ENCODE measurements around the gene ZBTB49. TPM values are rescaled to one million over a fixed set of nuclear protein-coding genes. Genes with fewer than 3 reads are reported as not detected.

ZBTB49 gene
- total and polyA plus RNA-seq, 2 donors (not counting 3 experiments of a cell fraction or from before 2014, with no cell fraction given): 3.8 to 5.8 TPM

GRCh38 chr4:4338210-4339001 is 48.4 kb downstream of the ZBTB49 start:
- Histone ChIP-seq H3K79me2 (ENCODE audit: control insufficient read depth, insufficient read depth, low read length) (no peaks in the 10 kb centered on the region), H3K27me3 (ENCODE audit: control insufficient read depth in 2 of 2, insufficient read depth in 2 of 2, low read length in 2 of 2) (peaks cover 0 to 3% of the 10 kb centered on the region in 2 experiments), H3K9me3 (replicated peaks; ENCODE audit: control insufficient read depth, insufficient read depth, low read length) (no peaks in the 10 kb centered on the region), H3K9me1 (replicated peaks; ENCODE audit: control insufficient read depth, extremely low read depth, insufficient read depth, low read length) (no peaks in the 10 kb centered on the region), H3K36me3 (ENCODE audit: control insufficient read depth in 2 of 2, extremely low read depth in 1 of 2, insufficient read depth in 2 of 2, low read length in 2 of 2) (no peaks in the 10 kb centered on the region), H4K20me1 (replicated peaks; ENCODE audit: control insufficient read depth, extremely low read depth, insufficient read depth, low read length) (no peaks in the 10 kb centered on the region), H2AFZ (ENCODE audit: low read depth, low read length) (no peak overlapping the region), H3K4me3 (replicated peaks in 1 of 3; ENCODE audit: insufficient read depth in 1 of 3, low read depth in 1 of 3, low read length in 3 of 3) (no peak overlapping the region), H3K4me2 (ENCODE audit: insufficient read depth, low read length) (no peak overlapping the region), H3K9ac (replicated peaks; ENCODE audit: extremely low read depth, insufficient read depth, low read length) (no peak overlapping the region), H3K27ac (ENCODE audit: insufficient read depth, low read depth, low read length) (no peak overlapping the region), H3K4me1 (ENCODE audit: control insufficient read depth, extremely low read depth, insufficient read depth, low read length) (no peaks in the 10 kb centered on the region)
- CTCF ChIA-PET: interaction anchor here (1.3 to 7.1 kb wide), 4 partner anchors 75 to 90 kb away, joined by 3 to 89 read pairs (median 6); partner anchors contain the start of gene TMEM128
- no TSS peak for BruUV-seq (replicated peaks)
- POLR2A ChIA-PET: no interaction called here
- intact Hi-C loops (cut with micrococcal nuclease): no loop called here
- DNase-seq (ENCODE audit: low read depth, low spot score) (no peak), FAIRE-seq (no peak)
- dilution Hi-C loops (cut with MboI; ENCODE audit: extremely low pct_ligation_motif_present, low sequenced_read_pairs): no loop called here
- no peak for TF ChIP-seq FOS (IDR thresholded peaks at IDR 0.05; ENCODE audit: borderline replicate concordance, insufficient read depth, low read length)
- TF ChIP-seq CTCF (IDR thresholded peaks at IDR 0.05; ENCODE audit: extremely low read depth in 1 of 2, insufficient read depth in 1 of 2, low read depth in 1 of 2, low read length in 2 of 2): no peak
- TF ChIP-seq MYC (IDR thresholded peaks at IDR 0.05; ENCODE audit: low read depth, low read length): no peak
- TF ChIP-seq MAX (IDR thresholded peaks at IDR 0.05; ENCODE audit: insufficient read depth, insufficient read length): no peak

Measured in endothelial cell of umbilical vein (primary cell).